DND-41 (cell line): Measurements from ENCODE around the gene LIME1.

Experiments used
- EZH2 ChIP-seq: IDR thresholded peaks from 3 replicates; pipeline ENCODE4 v1.6.1; 2012; ENCODE audit warnings: borderline replicate concordance, low read depth, mild to moderate bottlenecking, moderate library complexity, low read length, inconsistent platforms; ENCODE audit not compliant: severe bottlenecking
- TF ChIP-seq, protein P1 (sequence below): IDR thresholded peaks from 2 replicates; pipeline ENCODE4 v1.5.1; 2012; ENCODE audit warnings: borderline replicate concordance, low read length, moderate library complexity, mild to moderate bottlenecking; ENCODE audit not compliant: poor library complexity, severe bottlenecking; ENCODE audit errors: extremely low read depth

DNA sequence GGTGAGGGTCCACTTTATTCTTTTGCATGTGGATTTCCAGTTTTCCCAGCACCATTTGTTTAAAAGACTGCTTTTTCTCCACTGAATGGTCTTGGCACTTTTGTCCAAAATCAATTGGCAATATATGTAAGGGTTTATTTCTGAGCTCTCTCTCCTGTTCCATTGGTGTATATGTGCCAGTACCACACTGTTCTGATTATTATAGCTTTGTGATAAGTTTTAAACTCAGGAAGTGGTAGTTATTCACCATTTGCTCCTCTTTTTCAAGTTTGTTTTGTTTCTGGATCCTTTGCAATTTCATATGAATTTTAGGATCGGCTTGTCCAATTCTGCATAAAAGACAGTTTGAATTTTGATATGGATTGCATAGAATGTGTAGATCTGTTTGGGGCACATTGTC lies 24.3 kb upstream of the LIME1 start:
- TF ChIP-seq, protein P1, sequence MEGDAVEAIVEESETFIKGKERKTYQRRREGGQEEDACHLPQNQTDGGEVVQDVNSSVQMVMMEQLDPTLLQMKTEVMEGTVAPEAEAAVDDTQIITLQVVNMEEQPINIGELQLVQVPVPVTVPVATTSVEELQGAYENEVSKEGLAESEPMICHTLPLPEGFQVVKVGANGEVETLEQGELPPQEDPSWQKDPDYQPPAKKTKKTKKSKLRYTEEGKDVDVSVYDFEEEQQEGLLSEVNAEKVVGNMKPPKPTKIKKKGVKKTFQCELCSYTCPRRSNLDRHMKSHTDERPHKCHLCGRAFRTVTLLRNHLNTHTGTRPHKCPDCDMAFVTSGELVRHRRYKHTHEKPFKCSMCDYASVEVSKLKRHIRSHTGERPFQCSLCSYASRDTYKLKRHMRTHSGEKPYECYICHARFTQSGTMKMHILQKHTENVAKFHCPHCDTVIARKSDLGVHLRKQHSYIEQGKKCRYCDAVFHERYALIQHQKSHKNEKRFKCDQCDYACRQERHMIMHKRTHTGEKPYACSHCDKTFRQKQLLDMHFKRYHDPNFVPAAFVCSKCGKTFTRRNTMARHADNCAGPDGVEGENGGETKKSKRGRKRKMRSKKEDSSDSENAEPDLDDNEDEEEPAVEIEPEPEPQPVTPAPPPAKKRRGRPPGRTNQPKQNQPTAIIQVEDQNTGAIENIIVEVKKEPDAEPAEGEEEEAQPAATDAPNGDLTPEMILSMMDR, result no peak
- TF ChIP-seq EZH2, result no peak
